MM.1S (cell line): Measurements from ENCODE around the gene C14orf93.

Source experiments
- DNase-seq: peaks from one replicate; pipeline ENCODE4 v3.0.0-alpha.2; 2015
- H2AFZ ChIP-seq: fragments of 300-600 bp; sonication (generic); 2 replicates; pipeline ENCODE4 v1.6.0; 2016; ENCODE audit warnings: antibody characterized with exemption, low read length
- H3F3A ChIP-seq: fragments of 300-600 bp; sonication (generic); 2 replicates; pipeline ENCODE4 v1.6.1; 2016; ENCODE audit warnings: mild to moderate bottlenecking, antibody characterized with exemption, low read length, moderate library complexity, mixed read lengths; ENCODE audit not compliant: insufficient read depth
- H3K27ac ChIP-seq: fragments of 300-600 bp; sonication (generic); 2 replicates; pipeline ENCODE4 v1.5.1; 2016; ENCODE audit warnings: mild to moderate bottlenecking, low read length
- H3K27me3 ChIP-seq: fragments of 300-600 bp; sonication (generic); replicated peaks from 2 replicates; pipeline ENCODE4 v1.6.0; 2016; ENCODE audit warnings: low read length; ENCODE audit not compliant: insufficient read depth
- H3K36me3 ChIP-seq: fragments of 300-600 bp; sonication (generic); replicated peaks from 2 replicates; pipeline ENCODE4 v1.6.1; 2016; ENCODE audit warnings: mild to moderate bottlenecking, low read length, mixed read lengths; ENCODE audit not compliant: insufficient read depth
- H3K4me1 ChIP-seq: fragments of 300-600 bp; sonication (generic); 2 replicates; pipeline ENCODE4 v1.6.1; 2016; ENCODE audit warnings: low read length, mixed read lengths
- H3K4me2 ChIP-seq: fragments of 300-600 bp; sonication (generic); 2 replicates; pipeline ENCODE4 v1.6.0; 2016; ENCODE audit warnings: low read depth, low read length
- H3K4me3 ChIP-seq: fragments of 300-600 bp; sonication (generic); 2 replicates; pipeline ENCODE4 v1.5.1; 2016; ENCODE audit warnings: low read length, mixed read lengths
- H3K79me2 ChIP-seq: fragments of 300-600 bp; sonication (generic); 2 replicates; pipeline ENCODE4 v1.6.1; 2016; ENCODE audit warnings: mixed run types, low read length, mixed read lengths
- H3K9ac ChIP-seq: fragments of 300-600 bp; sonication (generic); 2 replicates; pipeline ENCODE4 v1.6.1; 2016; ENCODE audit warnings: low read length, mixed read lengths
- H3K9me2 ChIP-seq: fragments of 300-600 bp; sonication (generic); replicated peaks from 2 replicates; pipeline ENCODE4 v1.6.1; 2016; ENCODE audit warnings: mild to moderate bottlenecking, low read length, mixed read lengths; ENCODE audit not compliant: insufficient read depth
- H3K9me3 ChIP-seq: fragments of 300-600 bp; sonication (generic); replicated peaks from 2 replicates; pipeline ENCODE4 v1.6.1; 2016; ENCODE audit warnings: mild to moderate bottlenecking, low read length, mixed read lengths; ENCODE audit not compliant: insufficient read depth
- H4K20me1 ChIP-seq: fragments of 300-600 bp; sonication (generic); 2 replicates; pipeline ENCODE4 v1.6.1; 2016; ENCODE audit warnings: mild to moderate bottlenecking, low read length, moderate library complexity, mixed read lengths; ENCODE audit not compliant: insufficient read depth
- EZH2 ChIP-seq: fragments of 300-600 bp; sonication (generic); optimal IDR thresholded peaks from 2 replicates; pipeline ENCODE3; 2017; ENCODE audit warnings: low read depth, mild to moderate bottlenecking, antibody characterized with exemption, low read length, mixed read lengths
- EZH2phosphoT487 ChIP-seq: fragments of 300-600 bp; sonication (generic); IDR thresholded peaks from 2 replicates; pipeline ENCODE4 v1.6.1; 2018; ENCODE audit warnings: antibody characterized with exemption, low read length
- TF ChIP-seq, protein P1 (sequence below): fragments of 300-600 bp; sonication (generic); IDR thresholded peaks from 2 replicates; pipeline ENCODE4 v1.5.1; 2016; ENCODE audit warnings: antibody characterized with exemption, low read length, mixed read lengths

The C14orf93 gene

DNA sequence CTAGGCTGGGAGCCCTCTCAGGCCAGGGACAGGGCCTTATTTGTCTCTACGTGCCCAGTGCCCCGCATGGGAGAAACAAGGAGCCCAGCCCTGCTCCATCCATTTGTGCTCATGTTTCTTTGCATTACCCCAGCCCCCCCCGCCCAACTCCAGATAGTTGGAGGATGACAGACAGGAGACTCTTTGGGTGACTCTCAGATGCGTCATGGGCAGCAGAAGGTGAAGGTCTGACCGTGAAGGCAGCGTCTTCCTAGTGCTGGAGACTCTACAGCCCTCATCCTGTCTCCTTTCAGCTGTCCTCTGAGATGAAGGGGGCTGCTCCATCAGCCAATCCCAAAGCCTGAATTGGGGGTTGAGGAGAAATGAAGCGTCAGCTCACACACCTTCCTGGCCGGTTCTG lies 31.8 kb upstream of the C14orf93 start:
- Histone ChIP-seq H3K36me3 (no peaks in the 10 kb centered on the region), H2AFZ (no peak overlapping the region), H3K27me3 (no peaks in the 10 kb centered on the region), H3K4me2 (no peak overlapping the region), H3K4me3 (no peak overlapping the region), H3K9me3 (no peaks in the 10 kb centered on the region), H3F3A (no peaks in the 10 kb centered on the region), H3K9me2 (no peaks in the 10 kb centered on the region), H3K4me1 (no peaks in the 10 kb centered on the region), H4K20me1 (no peaks in the 10 kb centered on the region), H3K9ac (no peak overlapping the region), H3K79me2 (no peaks in the 10 kb centered on the region), H3K27ac (no peak overlapping the region)
- TF ChIP-seq, protein P1, sequence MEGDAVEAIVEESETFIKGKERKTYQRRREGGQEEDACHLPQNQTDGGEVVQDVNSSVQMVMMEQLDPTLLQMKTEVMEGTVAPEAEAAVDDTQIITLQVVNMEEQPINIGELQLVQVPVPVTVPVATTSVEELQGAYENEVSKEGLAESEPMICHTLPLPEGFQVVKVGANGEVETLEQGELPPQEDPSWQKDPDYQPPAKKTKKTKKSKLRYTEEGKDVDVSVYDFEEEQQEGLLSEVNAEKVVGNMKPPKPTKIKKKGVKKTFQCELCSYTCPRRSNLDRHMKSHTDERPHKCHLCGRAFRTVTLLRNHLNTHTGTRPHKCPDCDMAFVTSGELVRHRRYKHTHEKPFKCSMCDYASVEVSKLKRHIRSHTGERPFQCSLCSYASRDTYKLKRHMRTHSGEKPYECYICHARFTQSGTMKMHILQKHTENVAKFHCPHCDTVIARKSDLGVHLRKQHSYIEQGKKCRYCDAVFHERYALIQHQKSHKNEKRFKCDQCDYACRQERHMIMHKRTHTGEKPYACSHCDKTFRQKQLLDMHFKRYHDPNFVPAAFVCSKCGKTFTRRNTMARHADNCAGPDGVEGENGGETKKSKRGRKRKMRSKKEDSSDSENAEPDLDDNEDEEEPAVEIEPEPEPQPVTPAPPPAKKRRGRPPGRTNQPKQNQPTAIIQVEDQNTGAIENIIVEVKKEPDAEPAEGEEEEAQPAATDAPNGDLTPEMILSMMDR: no peak
- TF ChIP-seq EZH2phosphoT487: no peak
- no peak for TF ChIP-seq EZH2
- DNase-seq: no peak

DNA sequence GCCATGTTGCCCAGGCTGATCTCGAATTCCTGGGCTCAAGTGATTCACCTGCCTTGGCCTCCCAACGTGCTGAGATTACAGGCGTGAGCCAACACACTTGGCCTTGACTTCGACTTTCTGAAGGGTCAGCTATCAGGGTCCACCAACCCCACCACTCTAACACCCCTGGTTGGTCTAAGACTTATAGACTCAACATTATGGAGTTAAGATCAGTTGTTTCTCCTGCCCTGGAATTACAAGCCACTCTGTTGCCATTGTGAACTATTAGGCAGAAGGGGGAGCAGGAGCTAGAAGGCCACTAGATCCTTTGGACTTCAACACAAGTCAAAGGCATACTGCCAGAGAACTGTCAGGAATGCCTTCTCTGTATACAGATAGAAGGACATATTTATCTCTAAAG lies 30.2 kb upstream of the C14orf93 start:
- Histone ChIP-seq H3K27ac (no peak overlapping the region), H3K4me3 (no peak overlapping the region), H3K4me2 (no peak overlapping the region), H2AFZ (no peak overlapping the region), H3K4me1 (no peaks in the 10 kb centered on the region), H3K9me3 (no peaks in the 10 kb centered on the region), H4K20me1 (no peaks in the 10 kb centered on the region), H3K36me3 (no peaks in the 10 kb centered on the region), H3K9ac (no peak overlapping the region), H3K9me2 (no peaks in the 10 kb centered on the region), H3K27me3 (no peaks in the 10 kb centered on the region), H3K79me2 (no peaks in the 10 kb centered on the region), H3F3A (no peaks in the 10 kb centered on the region)
- no peak for DNase-seq
- TF ChIP-seq, protein P1: no peak
- TF ChIP-seq EZH2: no peak
- TF ChIP-seq EZH2phosphoT487: no peak

- Histone ChIP-seq H3K4me1 (no peaks in the 10 kb centered on the region), H3K9me3 (no peaks in the 10 kb centered on the region), H3K9me2 (no peaks in the 10 kb centered on the region), H3K9ac (peak overlapping the region; percentile 97; the same call in 1 of the 2 replicates), H3K36me3 (no peaks in the 10 kb centered on the region), H3K27ac (peak overlapping the region; percentile 72; the same call in 1 of the 2 replicates), H3F3A (no peaks in the 10 kb centered on the region), H2AFZ (peak overlapping the region; percentile 62), H3K27me3 (no peaks in the 10 kb centered on the region), H3K4me2 (peak overlapping the region; percentile 36; the same call in 1 of the 2 replicates), H4K20me1 (no peaks in the 10 kb centered on the region), H3K79me2 (peaks cover 17% of the 10 kb centered on the region), H3K4me3 (peak overlapping the region; percentile 84; the same call in 1 of the 2 replicates)
- TF ChIP-seq, protein P1: no peak
- no peak for TF ChIP-seq EZH2
- no peak for TF ChIP-seq EZH2phosphoT487
- DNase-seq: no peak
Observed at GRCh38 chr14:23035303-23036144, 25.6 kb upstream of the C14orf93 start.
